Measurements from ENCODE around the gene SCN2B.

DNA sequence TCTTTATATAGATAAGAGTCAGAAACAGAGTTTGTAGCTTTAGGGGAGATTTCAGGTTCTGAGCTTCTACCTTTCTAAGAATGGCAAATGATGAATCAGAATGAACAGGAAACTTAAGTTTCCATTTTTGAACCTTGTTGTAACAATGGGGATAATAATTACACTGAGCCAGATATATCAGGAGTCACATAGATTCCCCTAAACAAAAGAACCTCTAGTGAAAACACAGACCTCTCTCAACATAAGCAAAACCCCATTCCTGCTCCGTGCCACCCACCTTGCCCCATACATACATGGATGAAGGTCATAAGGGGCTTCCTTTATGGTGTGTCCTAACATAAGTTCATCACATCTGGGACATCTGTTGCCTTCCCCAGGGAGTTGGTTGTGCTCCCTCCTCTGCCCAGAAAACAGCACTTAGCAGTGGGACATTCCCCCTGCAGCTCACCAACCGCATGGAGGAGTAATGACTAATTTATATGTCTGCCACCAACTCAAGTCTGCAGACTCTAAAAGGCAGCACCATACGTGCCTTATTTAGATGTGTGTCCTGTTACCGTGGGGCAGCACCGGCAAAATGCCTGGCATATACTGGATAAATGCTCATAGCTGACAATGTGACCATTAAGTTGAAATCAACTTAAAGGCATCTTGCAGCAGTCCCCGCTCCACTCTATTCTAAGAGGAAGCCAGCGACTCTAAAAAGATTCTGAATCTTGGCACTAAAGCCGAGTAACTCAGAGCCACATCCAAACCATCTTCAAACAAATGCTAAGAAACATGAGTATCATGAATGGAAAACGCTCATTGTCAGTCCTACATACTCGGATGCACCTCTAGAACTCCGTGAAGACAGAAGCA, 40.4 kb upstream of the SCN2B start:
- TF ChIP-seq, protein P1, sequence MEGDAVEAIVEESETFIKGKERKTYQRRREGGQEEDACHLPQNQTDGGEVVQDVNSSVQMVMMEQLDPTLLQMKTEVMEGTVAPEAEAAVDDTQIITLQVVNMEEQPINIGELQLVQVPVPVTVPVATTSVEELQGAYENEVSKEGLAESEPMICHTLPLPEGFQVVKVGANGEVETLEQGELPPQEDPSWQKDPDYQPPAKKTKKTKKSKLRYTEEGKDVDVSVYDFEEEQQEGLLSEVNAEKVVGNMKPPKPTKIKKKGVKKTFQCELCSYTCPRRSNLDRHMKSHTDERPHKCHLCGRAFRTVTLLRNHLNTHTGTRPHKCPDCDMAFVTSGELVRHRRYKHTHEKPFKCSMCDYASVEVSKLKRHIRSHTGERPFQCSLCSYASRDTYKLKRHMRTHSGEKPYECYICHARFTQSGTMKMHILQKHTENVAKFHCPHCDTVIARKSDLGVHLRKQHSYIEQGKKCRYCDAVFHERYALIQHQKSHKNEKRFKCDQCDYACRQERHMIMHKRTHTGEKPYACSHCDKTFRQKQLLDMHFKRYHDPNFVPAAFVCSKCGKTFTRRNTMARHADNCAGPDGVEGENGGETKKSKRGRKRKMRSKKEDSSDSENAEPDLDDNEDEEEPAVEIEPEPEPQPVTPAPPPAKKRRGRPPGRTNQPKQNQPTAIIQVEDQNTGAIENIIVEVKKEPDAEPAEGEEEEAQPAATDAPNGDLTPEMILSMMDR (IDR thresholded peaks at IDR 0.05): no peak
- TF ChIP-seq ZFX (IDR thresholded peaks at IDR 0.05; ENCODE audit: borderline replicate concordance): no peak

All from 22Rv1 (cell line).